Glomerular visceral epithelial cell (primary cell): ENCODE measurements around the gene SLC66A1.

Source experiments
- DNase-seq: peaks from one replicate; pipeline ENCODE4 v3.0.0-alpha.2; 2016; ENCODE audit errors: extremely low spot score

Gene SLC66A1

GRCh38 chr1:19342894-19343616 is 30.9 kb downstream of the SLC66A1 start:
- no peak for DNase-seq

DNA sequence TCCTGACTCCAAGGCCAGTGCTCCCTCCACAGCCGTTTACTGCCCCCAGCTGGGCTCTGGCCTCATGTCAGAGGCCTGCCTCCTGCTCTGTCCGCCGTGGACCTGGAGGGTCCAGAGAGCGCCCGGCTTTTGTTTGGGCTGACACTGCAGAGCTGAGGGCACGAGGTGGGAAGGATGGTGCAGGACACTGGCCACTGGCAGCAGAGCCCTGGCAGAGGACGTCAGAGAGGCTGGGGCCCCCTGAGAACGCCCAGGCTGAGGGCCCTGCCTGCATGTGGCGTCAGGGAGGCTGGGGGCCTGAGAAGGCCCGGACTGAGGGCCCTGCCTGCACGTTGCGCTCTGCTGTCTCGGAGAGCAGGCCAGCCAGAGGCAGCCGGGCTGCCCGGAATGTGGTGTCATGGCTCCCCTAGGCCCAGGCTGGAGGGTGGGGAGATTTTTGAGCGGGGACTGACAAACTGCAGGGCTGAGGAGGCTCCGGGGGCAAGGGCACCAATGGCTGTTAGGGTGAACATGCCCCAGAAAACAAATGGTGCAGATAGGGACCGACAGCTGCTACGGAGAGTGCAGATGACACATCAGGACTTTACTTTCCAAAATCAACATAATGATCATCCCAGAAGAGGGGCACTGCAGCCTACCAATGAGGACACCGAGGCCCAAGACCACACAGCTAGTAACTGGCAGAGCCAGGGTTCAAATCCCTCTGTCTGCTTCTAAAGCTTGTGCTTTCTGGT is 31.7 kb downstream of the SLC66A1 start:
- DNase-seq, result no peak

- DNase-seq, result peak; percentile 51
Observed at GRCh38 chr1:19344372-19344810, 32.3 kb downstream of the SLC66A1 start.

DNA sequence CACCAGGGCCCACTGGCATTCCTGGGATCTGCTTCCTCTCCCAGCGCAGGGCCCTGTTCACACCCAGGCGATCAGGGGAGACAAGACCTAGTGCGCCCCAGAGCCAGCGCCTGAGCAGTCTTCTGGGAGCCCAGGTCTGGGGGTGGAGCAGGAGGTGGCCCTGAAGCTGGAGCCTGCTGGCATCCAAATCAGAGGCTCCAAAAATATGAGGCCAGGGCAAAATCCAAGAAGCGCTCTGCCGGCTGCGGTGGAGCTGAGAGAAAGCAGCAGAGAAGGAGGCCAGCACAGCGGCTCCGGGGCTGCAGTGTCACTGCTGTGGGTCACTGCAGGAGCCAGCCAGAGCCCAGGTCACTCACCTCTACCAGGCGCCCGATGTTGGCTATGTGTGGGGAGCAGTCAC is 32.7 kb downstream of the SLC66A1 start:
- DNase-seq, result no peak

- no peak for DNase-seq
Observed at GRCh38 chr1:19345391-19345790, 33.3 kb downstream of the SLC66A1 start.

GRCh38 chr1:19346026-19346425 is 33.9 kb downstream of the SLC66A1 start:
- no peak for DNase-seq

GRCh38 chr1:19347533-19348172 is 35.5 kb downstream of the SLC66A1 start:
- DNase-seq, result no peak

- no peak for DNase-seq
Observed at GRCh38 chr1:19348441-19349198, 36.5 kb downstream of the SLC66A1 start.

DNA sequence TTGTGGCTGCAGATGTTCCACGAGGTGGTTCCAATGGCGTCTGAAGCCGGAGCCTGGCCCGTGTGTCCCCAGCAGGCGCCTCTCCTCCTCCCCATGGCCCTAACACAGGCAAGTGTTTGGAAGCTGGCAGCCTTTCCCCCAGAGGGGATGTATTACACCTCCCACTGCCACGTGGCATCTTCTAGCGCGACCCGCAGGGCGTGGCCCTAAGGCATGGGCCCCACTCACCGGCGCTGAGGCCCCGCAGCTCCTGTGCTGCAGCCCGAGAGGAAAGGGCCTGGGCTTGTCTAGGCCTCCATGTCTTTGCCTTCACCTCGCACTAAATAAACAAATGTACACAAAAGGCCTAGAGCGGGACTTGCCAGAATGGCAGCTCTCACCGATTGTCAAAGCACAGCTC is 37.9 kb downstream of the SLC66A1 start:
- no peak for DNase-seq

GRCh38 chr1:19350566-19350965 is 38.4 kb downstream of the SLC66A1 start:
- no peak for DNase-seq

DNA sequence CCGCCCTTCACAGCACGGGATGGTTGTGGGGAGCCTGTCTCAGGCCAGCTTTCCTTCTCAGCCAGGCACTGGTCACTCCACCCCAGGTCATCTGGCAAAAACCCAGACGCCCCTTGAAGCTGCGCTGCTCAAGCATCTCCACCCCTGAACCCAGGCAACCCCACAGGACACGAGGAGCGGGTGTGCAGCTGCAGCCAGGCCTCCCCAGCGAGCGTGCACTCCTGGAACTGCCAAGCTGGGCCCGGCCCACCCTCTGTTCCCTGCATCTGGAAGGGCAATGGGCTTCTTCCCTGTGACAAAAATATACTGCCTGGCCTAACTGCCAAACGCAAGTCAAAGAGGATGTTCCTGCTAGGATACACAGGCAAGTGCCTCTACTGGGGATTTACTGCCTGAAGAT is 39.7 kb downstream of the SLC66A1 start:
- no peak for DNase-seq

- DNase-seq, result no peak
Observed at GRCh38 chr1:19352839-19353238, 40.7 kb downstream of the SLC66A1 start.

- DNase-seq, result no peak
Observed at GRCh38 chr1:19353596-19353995, 41.5 kb downstream of the SLC66A1 start.

- DNase-seq, result no peak
Observed at GRCh38 chr1:19354531-19354981, 42.4 kb downstream of the SLC66A1 start.

DNA sequence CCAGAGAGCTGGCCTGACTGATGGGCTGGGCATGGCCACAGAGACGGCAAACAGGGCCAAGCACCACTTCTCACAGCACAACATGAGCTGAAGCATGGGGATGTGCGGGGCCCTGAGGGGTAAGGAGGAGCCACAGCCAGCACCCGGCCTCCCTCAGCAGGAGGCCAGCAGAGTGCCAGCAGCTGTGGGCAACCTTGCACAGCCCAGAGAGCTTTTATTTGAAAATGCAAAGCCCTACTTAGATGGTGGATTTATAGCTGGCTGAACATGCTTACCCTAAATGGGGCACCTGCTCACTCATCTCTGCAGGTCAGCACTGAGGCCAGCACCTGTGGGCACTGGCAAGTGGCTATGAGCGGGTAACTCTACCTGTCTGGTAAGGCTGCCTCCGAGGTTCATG is 44.1 kb downstream of the SLC66A1 start:
- no peak for DNase-seq

- no peak for DNase-seq
Observed at GRCh38 chr1:19357299-19357986, 45.3 kb downstream of the SLC66A1 start.

DNA sequence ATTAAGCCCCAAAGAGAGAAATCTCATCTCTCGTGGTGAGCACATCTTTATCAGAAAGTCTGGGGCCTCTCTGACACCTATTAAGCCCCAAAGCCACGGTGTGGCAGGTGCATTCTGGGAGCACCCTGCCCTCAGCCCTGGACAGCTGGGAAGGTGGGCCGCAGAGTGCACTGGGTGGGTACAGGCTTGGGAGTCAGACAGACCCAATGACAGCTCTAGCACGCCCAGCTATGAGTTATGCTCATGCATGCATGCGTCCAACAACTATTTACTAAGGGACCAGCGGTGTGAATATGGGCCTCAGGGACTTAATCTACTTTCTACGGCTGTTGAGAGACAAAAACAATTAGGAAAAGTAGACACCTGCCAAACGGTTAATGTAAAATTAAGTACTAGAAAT is 46.6 kb downstream of the SLC66A1 start:
- DNase-seq, result no peak

DNA sequence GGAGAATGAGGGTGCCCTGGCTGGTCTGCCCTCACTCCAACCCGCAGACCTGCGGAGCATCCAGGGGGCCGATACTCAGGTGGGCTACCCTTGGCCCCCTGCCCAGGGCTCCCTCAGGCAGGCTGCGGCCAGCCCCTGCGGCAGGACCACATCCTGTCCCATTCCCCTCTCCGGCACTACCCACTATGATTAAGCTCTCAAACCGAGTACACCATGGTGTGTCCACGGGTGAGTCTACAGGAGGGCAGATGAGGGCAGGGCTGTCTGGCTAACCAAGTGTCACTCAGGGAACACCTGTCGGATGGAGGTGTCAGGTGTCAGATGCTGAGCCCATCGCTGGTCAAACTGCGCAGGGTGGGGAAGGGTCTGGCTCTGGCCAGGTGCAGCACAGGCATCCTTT is 47.2 kb downstream of the SLC66A1 start:
- no peak for DNase-seq

DNA sequence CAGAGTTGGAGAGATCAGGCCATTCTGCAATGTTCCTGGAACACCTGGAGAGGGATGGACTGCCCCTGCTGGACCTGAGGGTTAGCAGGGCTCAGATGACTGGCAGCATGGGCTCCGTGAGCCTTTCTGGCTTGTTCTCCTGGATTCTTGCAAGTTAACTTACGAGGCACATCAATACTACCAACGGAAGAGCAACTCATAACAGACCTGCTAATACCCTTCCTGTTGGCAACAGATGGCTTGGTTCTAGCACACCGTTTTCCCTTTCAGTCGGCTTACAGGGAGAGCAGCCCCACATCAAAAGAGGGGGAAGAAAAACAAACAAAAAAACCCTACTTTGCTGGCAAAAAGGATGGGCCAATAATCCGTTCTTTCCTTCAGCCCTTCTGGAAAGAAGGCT is 47.9 kb downstream of the SLC66A1 start:
- DNase-seq, result no peak

- no peak for DNase-seq
Observed at GRCh38 chr1:19360432-19360831, 48.3 kb downstream of the SLC66A1 start.

DNA sequence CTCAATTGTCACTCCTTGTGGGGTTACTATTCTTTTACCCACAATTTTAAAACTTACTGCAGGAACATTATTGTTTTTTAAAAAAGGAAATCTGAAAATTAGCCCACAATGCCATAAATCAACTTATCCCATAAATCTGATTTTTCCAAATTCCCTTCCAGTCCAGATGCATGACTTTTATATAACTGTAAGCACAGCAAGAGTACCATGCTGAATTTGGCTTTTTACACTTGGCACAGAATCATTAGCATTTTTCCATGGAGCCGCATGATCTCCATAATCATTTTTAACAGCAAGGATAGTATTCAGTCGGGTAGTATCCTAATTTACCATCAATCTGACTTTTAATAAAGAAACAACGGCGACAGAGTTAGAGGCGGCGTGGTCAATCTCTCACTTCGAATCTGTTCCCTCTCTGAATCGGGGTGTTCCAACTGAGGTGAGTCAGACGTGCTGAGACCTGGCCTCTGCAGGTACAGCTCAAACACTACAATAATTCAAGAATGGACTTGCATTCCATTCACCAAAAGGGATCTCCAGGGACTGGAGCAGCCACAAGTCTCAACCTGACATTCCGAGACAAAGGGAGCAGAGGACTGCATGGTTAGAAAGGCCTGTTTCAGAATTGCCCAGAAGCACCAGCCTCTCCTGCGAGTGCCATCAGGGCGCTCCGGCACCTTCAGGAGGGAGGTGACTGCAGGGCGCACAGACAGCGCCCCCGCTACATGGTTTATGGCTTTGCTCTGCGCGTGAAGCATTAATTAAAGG is 48.9 kb downstream of the SLC66A1 start:
- DNase-seq, result no peak
